Kasumi-1 (cell line): Measurements from ENCODE around the gene MYO19.
A peak's percentile ranks its signal among the peaks of the same experiment; 100 is the strongest.
"Not testable (repeated sequence)": the region's sequence is repeated elsewhere in the genome, so short reads cannot be mapped to it uniquely, and the experiment has no call there.

Experiments
- DNase-seq, 2 experiments: peaks; one replicate each; lab custom pipeline; 2025; lab: John Stamatoyannopoulos, UW

The MYO19 gene

DNA sequence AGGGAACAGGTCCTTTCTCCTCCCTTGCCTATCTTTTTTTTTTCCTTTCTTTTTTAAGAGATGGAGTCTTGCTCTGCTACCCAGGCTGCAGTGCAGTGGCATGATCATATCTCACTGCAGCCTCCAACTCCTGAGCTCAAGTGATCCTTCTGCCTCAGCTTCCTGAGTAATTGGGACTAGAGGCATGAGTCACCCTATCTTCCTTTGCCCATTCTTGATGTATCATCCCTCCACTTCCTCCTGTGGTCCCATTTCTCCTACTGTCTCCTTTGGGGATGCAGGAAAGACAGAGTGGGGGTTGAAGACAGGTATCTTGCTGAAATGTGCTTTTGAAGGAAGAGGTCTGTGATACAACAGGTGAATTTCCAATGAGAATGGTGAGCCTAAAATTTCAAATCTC is 5.5 kb downstream of the MYO19 start:
- peak; percentile 40 to 41 for DNase-seq

DNA sequence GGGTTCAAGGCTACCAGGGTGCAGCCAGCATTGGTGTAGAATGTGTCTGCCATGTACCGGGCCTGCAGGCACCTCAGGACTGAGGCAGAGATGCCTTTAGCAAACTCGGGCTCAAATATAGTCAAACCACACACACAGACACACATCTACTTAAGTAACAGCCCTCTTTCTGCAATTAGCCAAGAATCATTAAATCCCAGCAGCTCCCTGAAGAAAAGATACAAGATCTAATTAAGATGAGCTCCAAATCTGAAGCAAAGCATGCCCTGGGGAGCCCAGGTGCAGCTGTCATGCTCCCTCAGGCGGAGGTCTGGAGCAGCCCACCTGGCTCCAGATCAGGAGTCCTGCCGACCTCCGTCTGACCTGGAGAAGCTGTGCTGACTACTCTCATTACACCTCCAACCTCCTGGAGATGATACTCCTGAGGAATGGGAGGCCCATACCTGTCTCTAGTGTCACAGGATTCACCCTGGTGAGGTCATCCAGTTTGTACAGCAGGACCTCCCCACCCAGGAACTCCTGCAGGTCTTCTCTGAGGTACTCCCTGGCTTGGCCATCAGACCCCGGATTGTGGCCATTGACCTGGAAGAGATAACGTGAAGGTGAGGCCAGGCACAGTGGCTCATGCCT is 6.9 kb downstream of the MYO19 start:
- DNase-seq = no peak

DNA sequence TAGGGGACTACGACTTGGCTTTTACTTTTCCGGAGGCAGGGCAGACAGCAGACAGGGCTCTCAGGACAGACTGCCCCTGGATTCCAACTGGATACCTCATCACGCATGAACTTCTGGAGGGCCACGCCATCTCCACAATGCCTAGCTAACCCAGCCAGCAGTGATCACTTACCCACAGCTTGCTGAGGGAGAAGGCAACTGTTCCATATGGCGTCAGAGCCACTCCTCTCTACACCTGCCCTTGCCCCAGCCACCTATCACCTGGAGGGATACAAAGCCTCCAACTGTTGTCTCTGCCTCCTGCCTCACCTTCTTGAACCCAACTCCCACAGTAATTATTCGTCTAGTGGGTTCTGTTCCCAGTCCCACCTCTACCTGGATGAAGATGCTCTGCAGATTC is 8.8 kb downstream of the MYO19 start:
- DNase-seq = no peak

DNA sequence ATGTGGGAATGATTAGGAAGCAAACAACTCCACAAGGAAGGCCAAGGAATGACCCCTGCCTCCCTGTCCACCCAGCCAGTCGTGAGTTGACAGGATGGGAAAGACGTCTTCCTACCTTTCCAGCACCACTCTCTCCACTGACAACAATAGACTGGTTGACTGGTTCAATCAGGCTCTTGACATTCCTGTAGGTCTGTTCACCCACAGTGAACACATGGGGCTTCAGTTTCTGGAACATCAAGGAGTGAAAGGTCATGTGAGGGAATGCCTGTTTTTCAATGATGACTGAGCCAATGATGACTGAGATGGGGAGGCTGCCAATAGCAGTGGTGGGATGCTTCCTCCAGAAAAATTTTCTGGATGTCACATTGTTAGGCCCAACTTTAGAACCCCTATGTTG is 9.6 kb downstream of the MYO19 start:
- DNase-seq = no peak

DNA sequence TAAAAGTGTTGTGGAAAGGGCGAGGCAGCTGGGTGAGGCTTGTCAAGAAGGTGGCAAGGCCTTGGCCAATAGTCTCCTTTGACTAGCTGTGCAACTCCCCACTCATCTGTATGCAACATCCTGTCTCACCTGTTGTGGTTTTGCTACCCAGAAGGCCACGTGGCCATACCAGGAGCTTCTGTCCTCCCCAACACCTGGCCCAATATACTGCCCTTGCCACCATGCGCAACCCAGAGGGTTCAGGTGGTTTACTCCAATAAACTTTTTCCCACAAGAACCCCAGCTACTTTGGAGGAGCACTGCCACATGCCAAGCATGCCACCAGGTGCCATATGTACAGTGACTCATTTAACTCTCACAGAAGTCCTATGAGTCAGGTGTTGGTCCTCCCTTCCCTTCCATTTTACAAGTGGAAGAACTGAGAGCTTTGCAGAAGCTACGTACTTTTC is 10.2 kb downstream of the MYO19 start:
- DNase-seq = no peak

DNA sequence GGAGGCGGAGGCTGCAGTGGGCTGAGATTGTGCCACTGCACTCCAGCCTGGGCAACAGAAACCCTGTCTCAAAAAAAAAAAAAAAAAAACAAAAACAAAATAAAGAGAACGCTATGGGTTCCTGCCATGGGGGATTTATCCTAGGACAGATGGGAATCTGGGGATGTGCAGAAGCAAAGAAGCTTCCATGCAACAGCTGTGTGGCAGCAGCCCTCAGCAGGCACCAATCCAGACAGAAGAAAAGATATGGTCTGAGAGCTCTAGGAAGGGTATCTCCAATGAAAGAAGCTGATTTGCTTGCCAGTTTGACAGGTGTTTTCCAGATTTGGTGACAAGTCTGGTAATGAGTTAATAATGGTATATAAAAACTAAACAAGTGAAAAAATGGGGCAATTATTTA is 11.6 kb downstream of the MYO19 start:
- DNase-seq = no peak

DNA sequence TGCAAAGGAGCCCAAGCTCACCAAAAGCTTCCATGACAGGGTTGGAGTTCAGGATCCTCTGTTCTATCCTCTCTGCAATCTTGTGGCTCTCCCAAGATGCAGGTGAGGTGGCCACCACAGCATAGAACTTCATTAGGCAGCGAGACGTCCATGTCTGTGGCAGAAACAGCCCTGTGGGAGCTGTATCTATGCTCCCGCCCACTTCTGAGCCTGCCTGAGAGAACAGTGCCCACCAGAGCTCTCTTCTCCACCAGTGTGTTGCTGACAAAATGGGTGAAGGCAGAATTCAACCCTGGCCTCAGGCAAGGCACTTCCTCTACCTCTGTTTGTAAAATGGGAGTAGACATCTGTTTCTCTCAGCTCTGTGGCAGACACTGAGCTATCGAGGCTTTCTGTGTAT is 18.8 kb downstream of the MYO19 start:
- no peak for DNase-seq

DNA sequence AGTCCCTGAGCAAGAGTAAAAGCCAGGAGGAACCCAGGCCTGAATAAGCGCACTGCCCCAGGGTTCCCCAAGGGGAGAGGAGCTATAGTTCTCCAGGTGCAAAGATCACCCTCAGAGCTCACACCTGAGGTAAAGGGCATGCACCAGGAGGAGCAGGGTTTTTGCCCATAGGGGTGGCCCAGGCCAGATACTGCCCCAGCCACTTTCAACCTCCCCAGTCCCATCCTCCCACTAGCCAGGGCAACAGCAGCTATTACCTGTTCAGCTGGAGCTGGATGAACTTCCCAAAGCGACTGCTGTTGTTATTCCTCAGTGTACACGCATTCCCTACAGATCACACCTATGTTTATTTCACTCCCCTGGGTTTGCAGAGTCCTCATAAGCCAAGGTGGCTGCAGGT is 19.8 kb downstream of the MYO19 start:
- no peak for DNase-seq

DNA sequence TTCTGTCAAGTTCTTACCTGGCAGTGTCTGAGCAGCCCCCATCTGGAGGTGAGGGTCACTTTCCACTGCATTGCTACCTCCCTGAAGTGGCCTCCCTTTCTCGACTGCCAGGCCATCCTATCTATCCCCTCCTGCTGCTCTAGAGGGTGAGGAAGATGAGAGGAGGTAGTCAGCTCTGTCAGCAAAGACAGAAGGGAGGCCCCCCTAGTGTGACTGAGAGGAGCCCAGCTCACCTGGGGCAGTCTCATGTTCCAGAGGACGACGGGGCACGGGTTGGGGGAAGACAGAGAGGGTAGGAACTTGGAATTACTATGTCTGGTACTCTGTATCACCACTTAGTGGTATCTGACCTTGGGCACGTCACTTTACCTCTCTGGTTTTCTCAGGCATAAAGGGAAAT is 22.0 kb downstream of the MYO19 start:
- no peak for DNase-seq

DNA sequence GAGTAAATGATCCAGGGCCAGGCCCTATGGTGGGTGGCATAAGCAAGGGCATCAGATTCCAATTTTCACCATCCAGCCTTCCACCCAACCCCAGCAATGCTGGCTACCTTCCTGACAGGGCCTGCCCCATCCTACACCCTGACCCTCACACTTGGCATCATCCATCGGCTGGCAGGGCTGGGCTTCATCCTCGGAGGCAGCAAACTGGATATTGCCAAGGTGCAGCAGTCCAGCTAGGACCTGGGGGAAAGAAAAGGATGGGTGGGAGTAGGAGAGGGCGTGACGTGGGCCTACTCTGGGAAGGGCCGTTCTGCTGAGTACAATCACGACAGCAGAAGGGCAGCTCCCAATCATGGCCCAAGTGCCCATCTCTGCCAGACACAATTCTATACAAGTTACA is 23.5 kb downstream of the MYO19 start:
- DNase-seq = no peak

DNA sequence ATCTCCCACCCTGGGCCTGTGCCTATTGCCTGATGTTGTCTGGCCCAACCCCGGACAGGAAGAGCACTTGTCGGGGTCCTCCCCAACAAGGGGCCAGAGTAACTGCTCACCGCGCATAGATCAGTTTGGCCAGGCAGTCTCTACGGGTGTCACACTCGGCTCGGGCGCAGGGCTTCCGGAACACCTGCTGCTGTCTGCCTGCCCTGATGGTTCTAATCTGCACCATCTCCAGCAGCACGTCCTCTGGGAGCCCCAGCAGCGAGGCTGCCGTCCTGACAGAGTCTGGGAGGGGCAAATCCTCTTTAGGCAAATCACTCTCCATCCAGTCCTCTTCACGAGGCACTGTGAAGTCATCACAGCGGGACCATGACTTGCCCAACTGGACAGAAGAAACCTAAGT is 24.0 kb downstream of the MYO19 start:
- no peak for DNase-seq

DNA sequence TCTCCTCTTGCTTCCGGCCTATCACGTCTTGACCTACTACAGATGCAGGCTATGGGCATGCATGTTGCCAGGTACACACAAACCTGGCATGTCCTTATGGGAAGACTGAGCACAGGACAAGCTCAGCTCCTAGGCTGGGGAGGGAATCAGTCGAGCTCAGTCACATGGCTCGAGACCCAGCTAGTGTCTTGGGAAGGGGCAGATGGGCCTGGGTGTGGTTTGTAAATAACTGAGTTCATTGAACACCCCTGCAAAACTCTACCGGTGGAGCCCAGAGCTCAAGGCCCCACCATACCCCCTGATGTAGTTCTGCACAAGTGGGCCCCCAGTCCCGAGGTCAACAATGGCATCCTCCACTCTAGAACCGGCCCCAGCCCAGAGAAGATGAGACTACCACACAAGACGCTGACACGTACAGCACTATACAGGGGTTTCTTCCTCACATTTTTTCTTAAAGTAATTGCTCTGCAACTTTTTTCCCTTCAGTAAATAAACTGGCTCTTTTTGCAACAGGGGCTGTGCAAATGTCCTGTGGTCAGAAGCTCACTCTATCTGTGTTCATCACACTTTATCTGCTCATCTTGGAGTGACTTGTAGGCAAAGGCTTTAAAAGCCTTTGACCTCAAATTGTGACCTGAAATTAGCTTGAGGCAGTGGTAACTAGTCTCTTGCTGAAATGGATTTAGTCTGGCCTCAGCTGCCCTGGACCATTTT is 25.2 kb downstream of the MYO19 start:
- DNase-seq = no peak

DNA sequence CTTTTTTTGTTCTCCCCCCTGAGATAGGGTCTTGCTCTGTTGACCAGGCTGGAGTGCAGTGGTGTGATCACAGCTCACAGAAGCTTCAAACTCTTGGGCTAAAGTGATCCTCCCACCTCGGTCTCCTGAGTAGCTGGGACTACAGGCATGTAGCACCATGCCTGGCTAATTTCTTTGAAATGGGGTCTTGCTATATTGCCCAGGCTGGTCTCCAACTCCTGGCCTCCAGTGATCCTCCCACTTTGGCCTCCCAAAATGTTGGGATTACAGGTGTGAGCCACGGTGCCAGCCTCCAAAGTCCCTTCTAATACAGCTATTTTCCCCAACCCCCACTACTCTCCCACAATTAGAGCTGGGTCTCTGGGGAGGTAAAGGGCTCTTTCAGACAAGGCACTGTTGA is 26.2 kb downstream of the MYO19 start:
- DNase-seq = not testable (repeated sequence)

DNA sequence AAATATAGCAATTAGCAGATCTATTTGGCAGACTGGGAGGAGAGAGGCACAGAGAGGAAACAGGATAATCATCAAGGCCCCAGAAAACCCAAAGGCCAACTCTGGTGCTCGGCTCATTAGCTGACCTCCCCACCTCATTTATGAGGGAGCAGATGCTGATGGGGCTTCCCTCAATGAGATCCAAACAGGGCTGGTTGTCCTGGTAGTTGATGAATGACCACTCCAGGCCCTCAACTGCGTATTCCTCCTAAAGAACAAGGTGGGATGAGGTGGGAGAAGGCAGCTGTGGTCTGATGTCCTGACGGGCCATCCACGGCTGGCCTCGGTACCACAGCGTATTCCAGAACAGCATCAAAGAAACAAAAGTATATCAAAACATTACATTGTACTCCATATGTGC is 27.4 kb downstream of the MYO19 start:
- no peak for DNase-seq

DNA sequence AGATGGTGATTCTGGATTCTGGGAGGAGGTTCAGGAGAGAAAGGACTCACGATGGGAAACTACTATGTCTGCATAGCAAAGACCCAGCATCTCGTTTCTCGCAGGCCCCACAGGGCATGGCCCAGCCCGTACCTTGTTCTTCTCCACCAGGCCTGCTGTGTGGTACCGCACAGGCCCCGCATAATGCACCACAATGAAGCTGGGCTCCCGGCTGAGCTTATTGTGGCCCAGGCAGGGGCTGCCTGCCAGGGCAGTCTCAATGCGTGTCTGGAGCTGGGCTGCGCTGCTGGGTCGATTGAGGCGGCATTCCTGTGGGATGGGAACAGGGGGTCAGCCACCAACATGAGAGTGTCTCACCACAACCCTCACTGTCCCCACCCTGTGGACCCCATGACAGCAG is 27.8 kb downstream of the MYO19 start:
- DNase-seq = no peak

DNA sequence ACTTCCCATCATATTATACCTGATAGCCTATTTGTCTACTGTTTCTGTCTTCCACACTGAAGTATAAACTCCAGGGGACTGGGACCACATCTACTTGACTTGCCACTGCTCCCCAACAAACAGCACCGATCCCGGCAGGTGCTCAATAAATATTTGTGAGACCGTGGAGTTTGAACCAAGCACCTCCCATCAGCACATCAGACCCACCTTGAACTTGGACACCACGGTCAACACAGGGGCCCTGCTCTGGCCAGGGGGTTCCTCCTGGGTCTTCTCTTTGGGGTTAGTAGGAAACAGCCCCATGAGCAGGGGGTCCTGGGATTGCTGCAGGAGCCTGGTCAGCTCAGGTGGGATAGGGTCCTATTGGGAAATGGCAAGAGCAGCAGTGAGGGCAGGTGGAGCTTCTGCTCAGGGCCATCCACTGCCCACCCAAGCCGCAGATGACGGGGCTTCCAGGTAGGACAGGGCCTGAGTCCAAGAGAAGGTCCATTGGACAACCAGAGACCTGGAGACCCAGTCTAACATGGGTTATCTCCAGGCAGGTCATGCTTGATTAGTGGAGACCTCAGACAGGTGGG is 28.3 kb downstream of the MYO19 start:
- no peak for DNase-seq

DNA sequence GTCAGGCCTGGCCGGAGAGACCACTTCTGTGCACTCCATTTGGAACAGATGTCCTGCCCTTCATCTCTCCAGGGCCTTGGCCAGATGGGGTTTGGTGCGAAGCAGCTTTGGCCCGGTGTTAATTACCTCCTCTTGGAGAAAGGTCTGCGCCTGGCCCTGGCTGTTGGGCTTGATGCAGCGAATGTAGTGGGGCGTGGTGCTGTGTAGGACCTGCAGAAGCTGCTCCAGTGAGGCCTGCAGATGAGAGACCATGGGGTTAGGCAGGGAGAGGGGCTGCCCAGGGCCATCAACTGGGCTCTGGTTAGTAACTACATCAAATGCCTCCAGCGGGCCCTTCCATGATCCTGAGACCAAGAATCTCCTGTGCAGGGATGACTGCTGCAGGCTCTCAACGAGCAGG is 29.5 kb downstream of the MYO19 start:
- no peak for DNase-seq

DNA sequence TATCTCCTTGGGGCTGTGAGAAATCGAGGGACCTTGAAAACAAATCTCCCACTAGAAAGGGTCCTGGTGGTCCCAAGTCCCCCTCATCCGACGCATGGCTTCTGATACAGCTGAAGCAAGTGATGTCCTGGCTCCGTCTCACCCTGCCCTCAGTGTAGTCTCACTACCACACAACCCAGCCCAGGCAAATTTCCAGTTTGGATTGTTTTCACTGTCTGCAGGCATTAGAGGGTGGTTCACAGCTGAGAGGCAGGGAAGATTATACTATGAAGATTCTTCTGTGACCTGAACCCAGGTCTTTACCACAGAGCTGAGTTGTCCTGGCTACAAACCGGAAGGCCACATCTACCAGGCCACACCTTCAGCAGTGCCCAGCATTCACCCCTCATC is 30.5 kb downstream of the MYO19 start:
- DNase-seq = no peak

DNA sequence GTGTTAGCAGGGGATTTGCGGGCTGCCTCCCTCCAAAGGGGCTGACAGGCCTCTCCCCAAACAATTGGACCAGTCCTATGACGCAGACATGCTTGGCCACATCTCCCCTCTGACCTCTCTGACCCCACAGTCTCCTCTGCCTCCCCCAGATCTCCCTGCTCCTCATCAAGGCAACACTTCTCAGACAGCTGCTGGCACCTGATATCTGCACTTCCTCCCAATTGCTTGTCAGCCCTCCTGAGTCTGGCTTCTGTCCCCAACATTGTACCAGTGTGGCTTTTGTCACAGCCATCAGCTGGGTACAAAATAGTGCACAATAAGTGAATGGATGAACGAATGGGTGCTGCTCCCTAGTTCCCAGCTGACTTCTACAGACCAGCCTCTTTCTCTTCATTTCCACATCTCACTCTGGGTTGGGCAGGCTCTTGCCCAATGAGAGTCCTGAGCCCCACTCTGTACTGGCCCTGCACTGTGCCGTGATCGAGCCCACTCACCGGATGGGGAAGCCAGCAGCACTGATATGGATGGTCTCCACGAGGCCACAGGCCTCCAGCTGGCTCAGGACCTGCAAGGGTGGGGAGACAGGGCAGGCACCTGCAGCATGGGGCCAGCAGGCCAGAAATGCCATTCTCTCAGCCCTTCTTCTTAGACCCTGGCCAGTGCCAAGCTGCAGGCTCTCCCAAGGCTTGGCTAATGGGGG is 31.1 kb downstream of the MYO19 start:
- no peak for DNase-seq

DNA sequence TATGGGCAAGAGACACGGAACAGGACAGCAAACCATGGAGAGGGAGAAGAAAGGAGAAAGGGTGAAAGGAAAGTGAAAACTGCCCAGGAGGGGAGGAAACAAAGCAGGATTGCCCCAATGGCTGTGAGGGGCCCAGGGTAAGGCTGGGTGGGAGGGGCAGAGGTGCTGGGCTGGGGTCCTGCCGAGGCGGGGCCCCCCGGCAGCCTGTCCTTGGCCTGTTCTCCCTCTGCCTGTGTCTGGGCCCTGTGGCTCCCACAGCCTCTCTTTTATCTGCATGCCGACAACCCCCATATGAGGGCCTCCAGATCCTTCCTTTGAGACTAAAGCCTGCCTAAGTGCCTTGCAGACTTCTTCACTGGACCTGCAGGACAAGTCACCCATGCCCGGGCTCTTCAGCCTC is 32.7 kb downstream of the MYO19 start:
- DNase-seq = no peak

DNA sequence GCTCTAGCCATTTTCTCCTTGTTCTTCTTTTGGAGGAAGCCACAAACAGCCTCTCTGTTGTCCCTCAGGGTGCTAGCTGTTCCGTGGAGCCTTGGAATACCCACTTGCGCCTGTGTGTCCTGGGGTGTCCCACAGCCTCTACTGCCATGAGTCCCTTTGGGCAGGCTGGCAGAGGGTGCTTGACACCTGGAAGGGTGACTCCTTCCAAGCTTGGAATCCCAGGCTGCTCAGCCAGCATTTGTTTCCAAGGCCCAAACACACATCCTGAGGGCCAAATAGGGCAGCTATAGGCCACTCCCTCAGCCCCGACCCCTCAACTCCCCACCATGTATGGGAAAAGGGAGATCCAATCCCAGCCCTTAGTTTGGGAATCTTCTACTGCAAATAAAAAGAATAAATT is 33.3 kb downstream of the MYO19 start:
- no peak for DNase-seq

DNA sequence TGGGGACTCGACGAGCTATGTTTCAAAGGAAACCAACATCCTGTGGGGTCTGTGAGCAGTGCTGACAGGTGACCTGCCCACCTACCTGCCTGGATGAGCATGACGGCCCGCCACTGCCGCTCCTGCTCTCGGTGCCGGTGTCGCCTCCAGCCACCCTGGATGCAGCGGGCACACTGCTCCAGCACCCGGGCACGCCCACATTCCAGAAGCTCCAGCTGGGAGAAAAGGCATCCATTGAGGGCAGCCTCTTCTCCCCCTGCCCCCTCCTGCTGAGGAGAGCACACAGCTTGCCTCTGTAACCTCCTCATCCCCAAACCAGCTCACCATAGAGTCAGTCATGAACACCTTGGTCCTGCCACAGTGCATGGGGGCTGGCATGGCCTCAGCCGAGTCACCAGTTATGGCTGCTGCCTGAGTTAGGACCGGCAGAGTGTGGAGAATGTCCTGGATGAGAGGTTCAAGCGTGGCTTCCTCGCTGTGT is 33.9 kb downstream of the MYO19 start:
- DNase-seq = no peak
